ENCODE measurements around the gene KCNAB1.

DNA sequence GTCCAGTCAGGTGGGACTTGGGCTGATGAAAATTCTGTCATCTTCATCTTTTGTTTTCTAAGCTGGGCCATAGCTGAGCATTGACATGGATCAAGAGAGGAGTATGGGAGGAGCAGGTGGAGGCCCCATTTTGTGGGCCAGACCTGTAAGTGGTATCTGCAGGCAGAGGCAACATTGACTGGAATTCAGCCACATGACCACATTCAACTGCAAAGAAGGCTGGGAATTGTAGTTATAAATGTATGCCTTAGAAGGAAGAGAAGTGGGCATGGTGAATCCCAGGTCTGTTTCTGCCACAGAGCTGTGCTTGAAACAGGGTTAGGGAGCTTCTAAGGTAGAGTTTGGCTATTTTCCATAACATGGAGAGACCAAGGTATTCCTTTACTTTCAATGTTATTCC, 11.4 kb downstream of the KCNAB1 start:
- TF ChIP-seq ZNF274 (IDR thresholded peaks at IDR 0.05; ENCODE audit: low read depth, low read length) (no peak), YY1 (IDR thresholded peaks at IDR 0.05; ENCODE audit: insufficient read depth, insufficient read length) (no peak), SUZ12 (IDR thresholded peaks at IDR 0.05; ENCODE audit: extremely low read depth, insufficient read depth, insufficient read length) (no peak)

All from NT2/D1 (cell line).